22Rv1 (cell line): ENCODE data around the gene STAB1.

Experiments
- CTCF ChIP-seq: fragments of 450-650 bp; IDR thresholded peaks from 2 replicates; pipeline ENCODE4 v1.5.1; 2017; ENCODE audit warnings: mild to moderate bottlenecking
- ZFX ChIP-seq: fragments of 450-650 bp; IDR thresholded peaks from 2 replicates; pipeline ENCODE4 v1.6.1; 2017; ENCODE audit warnings: antibody characterized with exemption, borderline replicate concordance

DNA sequence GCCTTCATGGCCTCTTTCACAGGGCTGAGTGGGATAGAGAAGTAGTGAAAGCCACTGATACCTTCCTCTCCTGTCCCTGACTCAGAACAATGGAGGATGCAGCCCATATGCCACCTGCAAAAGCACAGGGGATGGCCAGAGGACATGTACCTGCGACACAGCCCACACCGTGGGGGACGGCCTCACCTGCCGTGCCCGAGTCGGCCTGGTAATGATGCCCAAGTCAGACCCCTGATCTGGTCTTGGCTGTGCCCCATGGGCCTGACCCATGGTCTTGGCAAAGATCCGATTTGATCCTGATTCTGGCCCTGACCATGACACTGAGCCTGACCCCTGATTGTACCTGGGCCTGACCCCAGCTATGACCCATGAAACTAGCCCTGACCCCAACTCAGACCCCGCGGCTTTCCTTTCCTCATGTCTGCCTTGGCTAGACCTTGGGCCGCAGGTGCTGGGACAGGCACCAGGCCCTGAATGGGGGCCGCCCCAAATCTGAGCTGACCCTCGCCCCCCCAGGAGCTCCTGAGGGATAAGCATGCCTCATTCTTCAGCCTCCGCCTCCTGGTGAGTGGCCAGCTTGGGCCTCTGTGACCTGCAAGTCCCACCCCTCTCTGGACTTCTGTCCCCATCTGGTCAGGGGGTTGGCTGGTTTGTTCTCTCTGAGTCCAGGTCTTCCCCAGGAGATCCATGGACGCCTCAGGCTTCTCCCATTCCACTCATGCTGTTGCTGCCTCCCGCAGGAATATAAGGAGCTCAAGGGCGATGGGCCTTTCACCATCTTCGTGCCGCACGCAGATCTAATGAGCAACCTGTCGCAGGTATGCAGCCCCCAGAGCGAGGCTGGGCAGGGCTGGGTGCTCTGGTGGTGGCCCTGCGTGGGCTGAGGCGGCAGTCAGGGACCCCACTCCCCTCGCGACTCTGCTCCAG is 22.9 kb downstream of the STAB1 start:
- TF ChIP-seq CTCF (no peak), ZFX (no peak)
